Cardiac ventricle fibroblast (primary cell): ENCODE data around the gene QSER1. TPM values are rescaled to one million over a fixed set of nuclear protein-coding genes. Genes with fewer than 3 reads are reported as not detected.

Experiments
- total RNA-seq: library from RNA; depleted of rRNA; stranded (reverse); fragments of >200 nt; gene quantifications from 2 replicates; pipeline ENCODE4 v1.2.3, GENCODE V29; 2015

QSER1 gene
- total RNA-seq = 18.1 and 18.5 TPM in 2 replicates

DNA sequence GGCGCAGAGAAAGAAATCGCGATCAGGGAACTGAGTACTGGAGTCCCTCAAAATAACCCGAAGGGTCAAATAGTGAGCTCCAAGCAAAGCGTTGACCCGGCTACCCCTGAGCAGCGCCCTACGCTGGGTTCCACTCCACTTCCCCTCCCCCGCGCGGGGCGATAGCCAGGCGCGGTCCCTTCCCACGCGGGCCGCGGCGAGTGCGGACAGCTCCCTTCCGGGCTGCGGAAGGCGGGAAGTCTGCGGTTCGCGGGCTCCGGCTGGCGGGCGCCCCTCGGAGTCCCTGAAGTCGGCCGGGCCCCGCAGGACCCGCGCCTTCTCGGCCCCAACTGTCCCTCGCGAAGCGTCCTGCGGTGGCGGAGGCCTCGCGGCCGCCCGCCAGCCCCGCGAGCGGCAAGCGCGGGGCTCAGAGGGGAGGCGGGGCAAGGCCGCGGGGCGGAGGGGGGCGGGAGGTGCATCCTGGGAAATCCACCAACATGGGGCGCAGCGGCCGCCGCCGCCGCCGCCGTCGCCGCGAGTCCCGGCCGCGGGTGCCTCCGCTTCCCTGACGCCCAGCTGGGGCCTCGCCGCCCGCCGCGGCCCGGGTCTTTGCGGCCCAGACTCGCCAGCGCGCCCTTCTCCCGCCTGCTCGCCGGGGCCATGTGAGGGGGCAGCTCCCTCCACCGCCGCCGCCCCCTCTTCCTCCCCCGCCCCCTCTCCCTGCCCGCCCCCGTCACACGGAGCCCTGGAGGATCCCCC is at the start of gene QSER1:
TSS of gene QSER1 (plus strand) at position 457 of the 738 bp plus-strand sequence. CDS start 315 bp downstream, outside the sequence.

GRCh38 chr11:33015621-33016551 is 123.3 kb downstream of the QSER1 start, which contains the start of gene DEPDC7:
DEPDC7 (plus strand) TSS chr11:33015878; CDS start chr11:33015956, 78 bp downstream.

Other genes starting within 250 kb of the QSER1 start
- not detected in 2 replicates for gene CCDC73, start 98.1 kb upstream of the QSER1 start, total RNA-seq
- 0.05 and 0.06 TPM in 2 replicates for gene PRRG4, start 62.9 kb upstream of the QSER1 start, total RNA-seq
- gene DEPDC7, start 123.1 kb downstream of the QSER1 start, total RNA-seq = 1.4 and 1.6 TPM in 2 replicates
- 12.9 and 14.2 TPM in 2 replicates for gene TCP11L1, start 146.8 kb downstream of the QSER1 start, total RNA-seq